ENCODE results near the gene OPA1. TPM values are rescaled to one million over a fixed set of nuclear protein-coding genes. Genes with fewer than 3 reads are reported as not detected.

OPA1 gene
- total and polyA plus RNA-seq, 2 of the 8 experiments (the other 6 are each of a cell fraction or from before 2014, with no cell fraction given) = 20.3 to 109 TPM

DNA sequence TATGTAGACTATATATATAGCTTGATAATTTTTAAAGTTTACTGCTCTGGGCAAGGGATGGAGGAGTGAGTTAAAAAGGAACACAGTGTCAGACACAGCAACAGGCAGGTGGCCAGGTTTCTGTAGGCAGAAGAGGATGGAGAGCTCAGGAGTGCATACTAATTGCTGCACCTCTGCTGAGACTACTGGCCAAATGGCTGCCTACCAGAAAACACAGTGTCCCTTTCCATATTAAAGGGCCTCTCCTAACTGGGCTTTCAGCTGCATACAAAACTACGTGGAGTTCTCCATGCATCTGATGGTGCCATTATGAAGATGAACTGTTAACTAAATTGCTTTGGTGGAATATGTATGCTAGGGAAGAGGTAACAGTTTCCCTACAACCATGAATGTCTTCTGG, 40.1 kb upstream of the OPA1 start:
- Histone ChIP-seq H3K23ac (ENCODE audit: insufficient read length) (no peak overlapping the region), H4K8ac (ENCODE audit: extremely low read depth, insufficient read depth, low read length) (no peak overlapping the region), H3K27ac (ENCODE audit: low read depth, low read length) (no peak overlapping the region), H3K9ac (replicated peaks in 1 of 4; ENCODE audit: extremely low read depth in 1 of 4, low read depth in 3 of 4, low read length in 3 of 4) (no peak overlapping the region), H2BK12ac (ENCODE audit: low read depth, low read length) (no peak overlapping the region), H2BK20ac (ENCODE audit: low read length) (no peak overlapping the region), H3K14ac (ENCODE audit: insufficient read length) (no peak overlapping the region), H3K56ac (replicated peaks; ENCODE audit: insufficient read length, low read depth, low read length) (no peak overlapping the region), H4K20me1 (replicated peaks in 1 of 2; ENCODE audit: control insufficient read depth in 1 of 2, insufficient read depth in 2 of 2, low read length in 2 of 2) (no peaks in the 10 kb centered on the region), H2BK5ac (ENCODE audit: low read depth, low read length) (no peak overlapping the region), H3K4me2 (ENCODE audit: insufficient read depth in 1 of 2, low read depth in 2 of 2, low read length in 2 of 2) (no peak overlapping the region), H3K4me3 (ENCODE audit: extremely low read depth in 1 of 4, insufficient read depth in 2 of 4, low read depth in 3 of 4, low read length in 4 of 4) (no peak overlapping the region), H2AK5ac (ENCODE audit: low read depth, low read length) (no peak overlapping the region), H3K23me2 (ENCODE audit: low read depth, low read length) (no peaks in the 10 kb centered on the region), H3K9me3 (ENCODE audit: insufficient read depth in 2 of 2, low read depth in 1 of 2, low read length in 1 of 2) (no peaks in the 10 kb centered on the region), H2BK15ac (ENCODE audit: low read length) (no peak overlapping the region), H4K91ac (replicated peaks; ENCODE audit: insufficient read length, low read length) (no peak overlapping the region), H3K36me3 (ENCODE audit: control insufficient read depth in 2 of 4, insufficient read depth in 4 of 4, low read length in 3 of 4) (no peaks in the 10 kb centered on the region), H2BK120ac (replicated peaks; ENCODE audit: low read depth, low read length) (no peak overlapping the region), H4K5ac (ENCODE audit: insufficient read length, low read depth, low read length) (no peak overlapping the region), H3K18ac (ENCODE audit: extremely low read depth, low read length) (no peak overlapping the region), H3K79me1 (ENCODE audit: low read depth, low read length) (no peaks in the 10 kb centered on the region), H3K4me1 (replicated peaks in 1 of 4; ENCODE audit: control insufficient read depth in 3 of 4, insufficient read depth in 4 of 4, low read length in 3 of 4) (peaks cover 0 to 4% (median 2%) of the 10 kb centered on the region in 4 experiments; a peak in 3 of 7 replicates), H3K4ac (replicated peaks; ENCODE audit: insufficient read length, low read depth, low read length) (no peak overlapping the region), H3K79me2 (ENCODE audit: control insufficient read depth in 1 of 2, insufficient read depth in 2 of 2, low read length in 2 of 2) (no peaks in the 10 kb centered on the region), H2AFZ (ENCODE audit: low read length) (no peak overlapping the region; the same call in 1 of the 2 replicates), H3K27me3 (replicated peaks in 1 of 4; ENCODE audit: control insufficient read depth in 3 of 4, extremely low read depth in 1 of 4, insufficient read depth in 3 of 4, low read length in 3 of 4) (no peaks in the 10 kb centered on the region)
- TF ChIP-seq, protein P1, sequence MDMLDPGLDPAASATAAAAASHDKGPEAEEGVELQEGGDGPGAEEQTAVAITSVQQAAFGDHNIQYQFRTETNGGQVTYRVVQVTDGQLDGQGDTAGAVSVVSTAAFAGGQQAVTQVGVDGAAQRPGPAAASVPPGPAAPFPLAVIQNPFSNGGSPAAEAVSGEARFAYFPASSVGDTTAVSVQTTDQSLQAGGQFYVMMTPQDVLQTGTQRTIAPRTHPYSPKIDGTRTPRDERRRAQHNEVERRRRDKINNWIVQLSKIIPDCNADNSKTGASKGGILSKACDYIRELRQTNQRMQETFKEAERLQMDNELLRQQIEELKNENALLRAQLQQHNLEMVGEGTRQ (IDR thresholded peaks at IDR 0.05; ENCODE audit: low read length) = no peak
- TF ChIP-seq HDAC2 (IDR thresholded peaks at IDR 0.05; ENCODE audit: borderline replicate concordance in 1 of 2, low read depth in 2 of 2, low read length in 2 of 2) (no peak), RNF2 (IDR thresholded peaks at IDR 0.05; ENCODE audit: borderline replicate concordance, low read depth, low read length, missing control alignments, poor library complexity, severe bottlenecking) (no peak), BACH1 (IDR thresholded peaks at IDR 0.05; ENCODE audit: low read length) (no peak), TCF12 (IDR thresholded peaks at IDR 0.05; ENCODE audit: low read depth, low read length) (no peak), EGR1 (IDR thresholded peaks at IDR 0.05; ENCODE audit: borderline replicate concordance, low read depth, low read length) (no peak), POLR2AphosphoS5 (IDR thresholded peaks at IDR 0.05; ENCODE audit: low read depth, low read length) (no peak), KDM4A (IDR thresholded peaks at IDR 0.05; ENCODE audit: low read depth, low read length, severe bottlenecking) (no peak), SIN3A (conservative IDR thresholded peaks at IDR 0.05 in 1 of 2, IDR thresholded peaks at IDR 0.05 in 1 of 2; ENCODE audit: low read depth in 1 of 2, low read length in 2 of 2) (no peak), MAFK (IDR thresholded peaks at IDR 0.05; ENCODE audit: low read depth, low read length) (no peak), SAP30 (IDR thresholded peaks at IDR 0.05; ENCODE audit: insufficient read depth, insufficient replicate concordance, low read length) (no peak)
- WGBS, 2 experiments (ENCODE audit: extremely low coverage in 1 of 2, insufficient coverage in 1 of 2, insufficient read length in 1 of 2, insufficient replicate concordance in 2 of 2, low coverage in 1 of 2, low lambda C conversion rate in 2 of 2, missing lambda C conversion rate in 1 of 2) = 76% methylated on average over 1 of the region's 1 CpG; no CpG with 5 or more reads in 1 of the 2 experiments
- ChIA-PET CTCF (ENCODE audit: partially characterized antibody) (interaction anchor here (0.8 to 1.2 kb wide), 4 partner anchors 20 to 289 kb away, joined by 3 to 4 read pairs (median 3); no protein-coding TSS in a partner anchor), POLR2A (ENCODE audit: partially characterized antibody) (no interaction called here)
- FAIRE-seq = no peak
- DNase-seq (ENCODE audit: low read depth in 1 of 2, low spot score in 2 of 2) = no peak

Measured in H1 (cell line).